HG03571 (cell line): Measurements from ENCODE around the gene PCSK5.
"Not testable (repeated sequence)": the region's sequence is repeated elsewhere in the genome, so short reads cannot be mapped to it uniquely, and the experiment has no call there.

Experiments
- ATAC-seq: cut with Tn5 transposase; IDR thresholded peaks from one replicate; pipeline ENCODE4 v1.9.1; 2021; ENCODE audit not compliant: unreplicated experiment

Gene PCSK5

GRCh38 chr9:76297721-76298239 is 407.3 kb downstream of the PCSK5 start:
- no peak for ATAC-seq

GRCh38 chr9:76298521-76299144 is 408.2 kb downstream of the PCSK5 start:
- no peak for ATAC-seq

- ATAC-seq: no peak
Measured at GRCh38 chr9:76302543-76302942, 412.1 kb downstream of the PCSK5 start.

GRCh38 chr9:76302947-76303550 is 412.6 kb downstream of the PCSK5 start:
- ATAC-seq: peak; percentile 64

- not testable (repeated sequence) for ATAC-seq
Measured at GRCh38 chr9:76307047-76307446, 416.6 kb downstream of the PCSK5 start.

GRCh38 chr9:76310577-76310976 is 420.1 kb downstream of the PCSK5 start:
- ATAC-seq: no peak

GRCh38 chr9:76310991-76311390 is 420.5 kb downstream of the PCSK5 start:
- no peak for ATAC-seq

GRCh38 chr9:76311537-76311936 is 421.1 kb downstream of the PCSK5 start:
- no peak for ATAC-seq

- ATAC-seq: no peak
Measured at GRCh38 chr9:76313771-76314170, 423.3 kb downstream of the PCSK5 start.

GRCh38 chr9:76314321-76314720 is 423.8 kb downstream of the PCSK5 start:
- ATAC-seq: no peak

GRCh38 chr9:76316069-76316468 is 425.6 kb downstream of the PCSK5 start:
- no peak for ATAC-seq

GRCh38 chr9:76319466-76319865 is 429.0 kb downstream of the PCSK5 start:
- ATAC-seq: not testable (repeated sequence)

- no peak for ATAC-seq
Measured at GRCh38 chr9:76321195-76321828, 430.8 kb downstream of the PCSK5 start.

- no peak for ATAC-seq
Measured at GRCh38 chr9:76322810-76323209, 432.3 kb downstream of the PCSK5 start.

GRCh38 chr9:76323490-76323889 is 433.0 kb downstream of the PCSK5 start:
- ATAC-seq: no peak

GRCh38 chr9:76324030-76324429 is 433.6 kb downstream of the PCSK5 start:
- not testable (repeated sequence) for ATAC-seq

GRCh38 chr9:76330034-76330433 is 439.6 kb downstream of the PCSK5 start:
- ATAC-seq: no peak

- ATAC-seq: no peak
Measured at GRCh38 chr9:76333388-76333787, 442.9 kb downstream of the PCSK5 start.

- no peak for ATAC-seq
Measured at GRCh38 chr9:76333964-76334363, 443.5 kb downstream of the PCSK5 start.

GRCh38 chr9:76336027-76336426 is 445.6 kb downstream of the PCSK5 start:
- no peak for ATAC-seq

- ATAC-seq: no peak
Measured at GRCh38 chr9:76338418-76338817, 447.9 kb downstream of the PCSK5 start.

GRCh38 chr9:76341616-76342015 is 451.1 kb downstream of the PCSK5 start:
- ATAC-seq: no peak
